NCI-H1436 treated with DMSO at 0.1 percent for 48 hours (cell line): Measurements from ENCODE around the gene AGMO.

Experiments
- DNase-seq: peaks from one replicate; lab custom pipeline; 2025; lab: John Stamatoyannopoulos, UW

Gene AGMO

DNA sequence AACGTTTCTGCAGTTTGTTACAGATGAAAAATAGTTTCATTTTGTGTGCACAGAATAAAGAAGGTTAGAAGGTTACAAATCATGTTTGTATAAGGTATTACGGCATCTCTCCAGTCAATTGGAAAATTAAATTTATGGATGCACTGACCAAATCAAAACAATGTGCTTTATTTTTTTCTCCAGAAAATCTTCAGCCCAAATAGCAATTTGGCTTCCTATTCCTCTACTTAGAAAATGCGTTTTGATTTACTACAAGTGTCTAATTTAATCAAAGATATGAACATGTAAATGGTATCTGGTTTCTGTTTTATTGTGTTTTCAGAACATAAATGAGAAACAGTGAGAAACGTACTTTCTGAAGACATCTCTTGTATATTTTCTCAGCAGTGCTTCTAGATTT, 63.4 kb downstream of the AGMO start:
- DNase-seq, result no peak

DNA sequence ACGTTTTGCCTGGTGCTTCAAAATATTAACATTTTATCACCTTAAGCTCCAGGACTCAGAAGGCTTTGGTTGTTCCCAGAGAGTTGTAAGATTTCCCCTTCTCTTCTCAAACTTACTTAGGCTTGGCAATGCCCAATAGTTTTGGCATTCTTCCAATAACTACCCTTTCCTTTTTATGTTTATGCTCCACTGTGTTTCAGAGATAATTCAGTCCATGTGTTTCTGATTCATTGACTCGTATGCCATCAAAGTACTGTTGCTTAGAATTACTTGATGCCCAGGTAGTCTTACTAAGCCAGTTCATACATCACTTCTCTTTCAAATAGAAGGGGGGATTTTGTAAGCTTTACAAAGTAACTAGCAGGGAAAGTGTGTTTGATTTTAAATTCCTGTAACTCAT, 66.6 kb downstream of the AGMO start:
- no peak for DNase-seq

DNA sequence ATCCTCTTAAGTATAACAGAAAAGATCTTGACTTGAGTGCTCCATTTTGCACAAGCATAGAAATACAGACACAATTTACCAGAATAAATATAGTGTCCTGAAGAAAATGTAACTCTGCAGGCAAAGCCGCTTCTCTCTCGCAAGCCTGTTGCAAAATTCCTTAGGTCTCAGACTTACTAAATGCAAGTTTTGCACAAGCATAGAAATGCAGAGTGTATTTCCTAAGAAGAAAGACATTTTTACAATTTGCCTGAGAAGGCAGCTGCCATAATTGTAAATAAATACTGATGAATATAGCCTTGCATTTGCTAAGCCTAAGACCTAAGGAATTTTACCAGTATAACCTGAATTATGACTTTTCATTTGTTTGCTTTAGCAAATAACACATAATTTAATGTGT, 67.1 kb downstream of the AGMO start:
- no peak for DNase-seq

DNA sequence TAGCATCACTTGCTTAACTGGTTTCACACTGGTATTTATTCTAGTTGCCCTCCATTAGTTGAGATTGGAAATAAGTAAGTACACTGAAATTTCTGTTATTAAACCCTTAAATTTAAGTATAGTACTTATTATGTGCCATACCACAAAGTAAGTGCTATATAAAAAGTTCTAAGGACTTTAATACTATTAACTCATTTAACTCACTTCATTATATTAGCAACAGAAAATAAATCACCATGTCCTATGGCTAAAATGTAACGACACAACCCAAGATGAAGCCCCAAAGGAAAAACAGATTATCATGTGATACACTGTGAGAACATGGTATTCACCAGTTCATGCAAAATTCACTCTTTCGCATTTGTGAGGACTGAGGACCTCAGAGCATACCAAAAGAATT, 70.5 kb downstream of the AGMO start:
- DNase-seq, result no peak

DNA sequence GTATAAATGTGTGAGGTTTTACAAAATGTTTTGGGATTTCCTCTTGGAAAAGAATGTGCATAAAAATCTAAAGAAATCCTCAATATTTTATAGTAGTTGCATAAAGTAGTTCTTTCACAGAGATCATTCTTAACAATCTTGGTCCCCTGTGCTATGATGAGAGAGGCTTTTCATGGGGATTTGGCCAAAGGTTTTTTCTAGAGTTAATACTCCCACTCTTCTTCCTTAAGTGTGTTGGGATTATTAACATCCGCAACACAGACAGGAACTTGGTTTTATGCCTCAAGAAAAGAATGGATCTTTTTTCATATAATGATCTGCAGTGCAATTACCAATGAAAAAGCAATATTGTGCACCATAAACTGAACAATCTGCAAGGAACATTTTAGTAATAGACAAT, 71.5 kb downstream of the AGMO start:
- no peak for DNase-seq

DNA sequence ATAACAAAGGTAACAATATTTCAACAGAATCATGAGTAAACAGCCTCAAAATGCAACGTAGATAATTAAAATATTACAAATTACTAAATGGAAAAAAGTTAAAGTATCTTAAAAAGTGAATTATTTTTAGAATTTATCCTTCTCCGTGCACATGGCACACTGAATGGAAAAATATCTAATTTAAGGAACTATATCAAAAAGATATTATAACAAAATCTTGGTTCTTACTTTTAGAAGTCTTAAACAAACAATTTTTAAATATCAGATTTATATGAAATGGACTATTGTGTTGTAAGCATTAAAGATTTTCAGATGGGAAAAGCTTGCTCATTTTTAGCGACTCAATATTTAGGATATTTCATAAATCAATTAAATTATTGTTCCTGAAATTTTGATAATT, 72.0 kb downstream of the AGMO start:
- no peak for DNase-seq

DNA sequence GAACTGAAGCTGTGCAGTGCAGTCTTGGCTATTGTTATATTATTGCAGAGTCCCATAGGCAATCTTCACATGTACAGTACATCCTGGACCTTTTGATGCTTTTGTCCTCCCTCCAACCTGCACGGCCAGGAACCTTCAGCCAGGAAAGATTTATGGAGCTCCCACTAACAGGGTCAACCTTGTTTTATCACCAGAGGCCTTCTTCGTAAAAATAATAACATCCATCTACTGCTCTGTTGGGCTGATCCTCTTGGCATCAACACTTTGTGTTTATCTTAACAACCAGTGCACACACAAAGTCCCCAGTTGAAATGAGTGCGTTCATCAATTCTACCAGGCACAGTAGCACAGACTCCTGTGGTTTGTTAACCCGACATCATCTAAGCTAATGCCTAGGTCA, 72.4 kb downstream of the AGMO start:
- DNase-seq, result no peak

DNA sequence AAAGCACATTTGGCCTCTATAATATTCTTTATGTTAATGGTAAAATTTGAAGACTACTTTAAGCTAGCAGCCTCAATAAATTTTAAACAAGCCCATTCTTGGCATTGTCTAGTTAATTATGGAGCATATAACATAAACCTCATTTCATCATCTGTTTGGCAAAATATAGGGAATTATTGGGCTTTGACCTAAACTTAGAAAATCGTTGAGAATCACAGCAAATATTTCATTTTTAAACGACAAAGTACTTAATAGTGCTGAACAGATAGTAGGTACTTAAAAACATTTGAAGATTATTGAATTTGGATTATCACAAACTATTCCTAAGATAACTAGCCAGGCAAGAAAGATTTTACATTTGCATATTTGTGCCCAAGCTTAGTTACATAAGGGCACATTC, 73.4 kb downstream of the AGMO start:
- DNase-seq, result no peak

DNA sequence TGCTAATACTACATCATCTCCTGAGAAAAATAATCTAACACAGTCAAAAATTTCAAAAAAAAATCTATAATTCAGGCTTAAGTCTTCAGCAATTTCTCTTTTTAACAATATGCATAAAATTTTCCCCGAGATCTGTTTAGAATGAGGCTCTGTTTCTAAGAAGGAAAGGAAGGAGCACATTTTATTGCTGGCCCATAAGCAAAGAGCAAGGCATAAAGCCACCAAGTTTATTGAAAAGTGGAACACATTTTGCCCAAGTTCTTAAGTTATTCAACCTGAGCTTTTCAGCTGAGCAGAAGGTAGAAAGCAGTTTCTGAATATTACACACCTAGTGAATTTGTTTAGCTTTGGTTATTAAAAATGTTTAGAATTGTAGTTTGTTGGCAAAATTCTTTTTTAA, 73.9 kb downstream of the AGMO start:
- no peak for DNase-seq

DNA sequence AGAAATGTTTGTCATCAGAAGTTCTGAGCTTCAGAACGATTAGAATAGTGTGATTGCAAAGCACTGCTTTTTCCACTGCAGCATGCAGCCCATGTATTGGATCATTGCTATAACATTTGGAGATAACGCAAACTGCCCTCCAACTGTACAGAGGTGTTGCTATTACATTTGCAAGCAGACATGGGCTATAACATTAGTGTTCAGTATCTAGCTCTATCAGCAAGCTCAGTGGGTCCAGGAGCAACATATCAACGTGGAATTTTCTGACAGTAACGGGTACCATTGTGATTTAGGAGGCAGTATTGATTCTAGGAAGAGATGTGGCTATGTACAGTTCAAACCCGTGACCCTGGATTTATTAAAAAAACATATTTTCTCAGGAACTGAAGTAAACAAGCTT, 75.8 kb downstream of the AGMO start:
- DNase-seq, result no peak

DNA sequence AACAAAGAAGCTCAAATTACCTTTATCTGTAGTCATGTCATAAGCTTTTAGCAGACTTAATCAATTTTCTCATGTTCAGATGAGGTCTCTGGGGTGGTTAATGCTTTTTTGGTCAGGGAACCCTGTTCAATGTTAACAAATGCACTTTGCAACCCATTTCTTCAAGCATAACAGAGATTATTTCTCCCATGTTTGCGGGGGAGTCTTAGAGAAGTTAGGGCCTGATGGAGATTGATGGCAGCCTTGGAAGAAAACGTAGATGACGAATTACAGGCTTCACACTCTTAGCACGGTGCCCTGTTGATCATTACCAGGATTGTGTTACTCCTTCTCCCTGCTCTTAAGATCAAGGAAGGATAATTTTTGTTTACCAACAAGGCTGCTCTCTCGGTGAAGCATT, 76.4 kb downstream of the AGMO start:
- DNase-seq, result no peak

DNA sequence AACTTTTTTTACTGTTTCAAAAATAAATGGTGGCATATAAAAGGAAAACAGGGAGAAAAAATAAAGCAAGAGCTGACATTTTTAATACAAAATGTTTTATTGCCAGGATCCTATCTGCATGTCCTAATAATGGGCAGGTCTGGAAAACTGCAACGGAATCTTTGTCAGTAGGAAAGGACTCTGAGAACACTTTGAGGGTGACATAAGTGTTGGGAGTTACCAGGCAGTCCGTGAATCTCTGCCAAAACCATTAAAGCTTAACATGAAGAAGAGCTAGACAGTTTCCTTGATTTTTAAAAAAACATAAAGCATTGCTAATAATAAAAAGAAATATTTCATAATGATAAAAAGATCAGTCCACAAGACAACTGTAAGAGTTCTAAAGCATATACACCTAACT, 80.7 kb downstream of the AGMO start:
- no peak for DNase-seq

DNA sequence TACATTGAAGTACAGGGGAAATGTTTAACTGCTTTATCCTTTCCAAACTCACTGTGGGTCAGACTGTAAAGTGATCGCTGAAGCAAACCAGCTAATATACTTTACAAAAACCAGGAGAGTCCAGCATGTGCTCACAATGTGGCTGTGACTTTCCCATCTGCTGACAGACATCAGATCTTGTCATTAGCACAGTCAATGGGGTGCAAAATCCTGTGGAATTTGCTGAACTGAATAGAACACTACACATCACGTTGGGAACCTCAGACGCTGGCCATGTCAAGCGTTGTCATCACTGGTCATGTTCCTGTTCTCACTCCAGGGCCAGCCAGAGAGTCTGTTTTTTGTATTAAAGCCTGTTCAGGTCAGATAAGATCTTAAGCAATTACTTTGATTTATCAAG, 83.4 kb downstream of the AGMO start:
- no peak for DNase-seq

DNA sequence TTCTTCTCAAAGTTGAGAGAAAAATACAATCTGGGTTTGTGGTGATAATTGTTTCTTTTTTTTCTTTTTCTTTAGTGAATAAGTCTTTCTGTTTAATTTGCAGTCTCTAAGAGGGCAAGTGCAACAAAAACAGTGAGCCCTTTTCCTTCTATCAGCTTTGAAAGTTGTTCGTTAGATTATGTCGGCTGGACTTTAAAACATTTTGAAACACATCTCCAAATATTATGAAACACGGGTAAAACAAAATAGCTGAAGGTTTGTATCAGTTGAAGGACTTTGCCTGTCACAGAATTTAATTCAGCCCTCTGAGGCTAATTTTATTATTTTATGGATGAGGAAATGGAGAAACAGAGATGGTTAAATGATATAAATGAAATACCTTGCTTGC, 85.3 kb downstream of the AGMO start:
- no peak for DNase-seq

DNA sequence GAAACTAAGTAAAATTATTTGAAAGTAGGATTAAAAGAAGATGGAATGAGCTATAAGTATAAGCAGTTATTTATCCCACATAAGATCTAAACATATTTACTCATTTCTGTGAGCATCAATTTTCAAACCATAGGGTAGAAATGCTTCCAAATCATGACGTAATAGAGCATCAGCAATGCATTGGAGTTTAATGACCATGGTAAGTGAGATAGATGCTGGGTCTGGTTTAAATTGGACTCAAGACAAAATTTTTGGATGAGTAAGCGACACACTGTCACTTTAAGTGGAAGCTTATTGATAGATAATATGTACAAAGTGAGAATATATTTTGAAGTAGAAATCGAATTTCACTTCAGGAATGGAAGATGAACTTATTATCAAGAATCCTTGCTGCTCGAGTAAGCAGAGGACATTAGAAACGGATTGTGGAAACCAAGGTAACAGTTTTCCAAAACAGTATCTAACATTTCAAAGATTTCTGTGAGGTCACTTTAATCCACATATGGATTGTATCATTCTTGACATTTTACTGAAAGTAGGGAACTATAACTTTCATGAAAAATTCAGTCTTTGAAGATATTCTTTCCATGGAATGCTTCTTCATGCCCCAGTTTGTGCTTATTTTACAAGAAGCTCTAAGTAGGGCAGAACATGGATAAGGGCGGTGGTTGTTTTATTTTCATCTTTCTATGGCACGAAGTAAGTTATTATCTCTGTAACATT, 85.8 kb downstream of the AGMO start:
- no peak for DNase-seq

DNA sequence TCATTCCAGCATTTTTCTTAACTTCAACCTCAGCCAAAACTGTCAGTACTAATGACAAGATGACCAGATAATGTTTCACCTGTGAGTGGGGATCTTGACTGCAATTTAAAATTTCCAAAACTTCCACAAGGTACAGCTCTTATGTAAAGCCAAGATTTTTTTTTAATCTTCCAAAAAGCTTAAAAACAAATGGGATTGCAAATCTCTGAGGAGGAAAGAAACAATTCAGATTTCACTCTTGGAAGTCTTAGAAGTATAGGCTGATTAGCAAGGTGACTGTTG, 90.2 kb downstream of the AGMO start:
- DNase-seq, result no peak

DNA sequence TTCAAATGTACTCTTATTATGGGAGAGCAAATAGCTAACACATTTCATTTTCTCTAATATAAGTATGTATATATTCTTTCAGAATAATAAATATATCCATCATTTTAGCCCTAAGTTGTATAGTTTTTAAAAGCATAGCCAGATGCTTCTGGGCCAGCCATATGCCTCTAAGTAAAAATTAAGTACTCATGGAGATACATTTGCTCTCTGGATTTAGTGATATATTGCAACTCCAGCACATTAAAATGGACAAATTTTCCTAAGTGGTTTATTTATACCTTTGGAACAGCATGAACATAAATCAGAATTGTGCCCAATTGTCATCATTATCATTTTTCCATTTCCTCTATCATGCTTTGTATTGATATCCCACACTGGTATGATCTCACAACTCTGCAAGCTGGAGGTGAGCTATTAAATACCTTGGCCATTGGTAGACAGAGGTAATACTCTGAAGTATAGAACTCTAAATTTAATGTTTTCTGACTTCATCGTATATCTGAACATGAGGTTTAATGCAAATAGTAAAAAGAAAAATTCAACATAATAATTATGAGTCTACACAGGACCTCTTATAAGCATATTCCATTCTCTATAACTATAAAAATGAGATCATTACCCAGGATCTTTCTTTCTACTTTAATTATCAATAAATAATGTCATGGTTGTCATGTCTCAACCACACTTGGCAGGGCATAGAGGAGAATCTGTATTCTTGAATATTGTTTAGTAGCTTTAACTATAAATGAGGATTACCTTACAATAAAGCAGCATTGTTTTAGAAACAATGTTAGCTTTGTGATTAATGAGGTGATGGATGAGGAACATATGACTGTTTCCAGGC, 90.8 kb downstream of the AGMO start:
- no peak for DNase-seq

DNA sequence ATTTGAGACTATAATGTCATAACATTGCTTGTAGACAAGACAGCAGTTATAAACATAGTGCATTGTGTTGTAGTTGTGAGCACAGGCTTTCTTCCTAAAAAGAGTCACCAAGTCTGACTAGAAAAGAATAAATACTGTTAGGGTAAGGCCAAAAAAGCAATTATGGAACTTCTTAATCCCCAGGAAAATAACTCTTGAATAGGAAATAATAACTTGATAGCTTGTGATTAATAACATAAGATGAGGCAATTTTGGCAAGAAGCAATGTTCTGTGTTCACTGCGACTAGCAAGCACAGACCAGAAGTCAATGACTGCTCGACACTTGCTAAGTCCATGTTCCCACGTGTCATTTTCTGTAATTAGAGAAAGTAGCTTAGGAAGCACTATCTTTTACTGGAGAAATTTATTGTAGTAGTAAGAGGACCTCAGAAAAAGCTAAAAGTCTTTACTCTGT, 97.1 kb downstream of the AGMO start:
- DNase-seq, result no peak

DNA sequence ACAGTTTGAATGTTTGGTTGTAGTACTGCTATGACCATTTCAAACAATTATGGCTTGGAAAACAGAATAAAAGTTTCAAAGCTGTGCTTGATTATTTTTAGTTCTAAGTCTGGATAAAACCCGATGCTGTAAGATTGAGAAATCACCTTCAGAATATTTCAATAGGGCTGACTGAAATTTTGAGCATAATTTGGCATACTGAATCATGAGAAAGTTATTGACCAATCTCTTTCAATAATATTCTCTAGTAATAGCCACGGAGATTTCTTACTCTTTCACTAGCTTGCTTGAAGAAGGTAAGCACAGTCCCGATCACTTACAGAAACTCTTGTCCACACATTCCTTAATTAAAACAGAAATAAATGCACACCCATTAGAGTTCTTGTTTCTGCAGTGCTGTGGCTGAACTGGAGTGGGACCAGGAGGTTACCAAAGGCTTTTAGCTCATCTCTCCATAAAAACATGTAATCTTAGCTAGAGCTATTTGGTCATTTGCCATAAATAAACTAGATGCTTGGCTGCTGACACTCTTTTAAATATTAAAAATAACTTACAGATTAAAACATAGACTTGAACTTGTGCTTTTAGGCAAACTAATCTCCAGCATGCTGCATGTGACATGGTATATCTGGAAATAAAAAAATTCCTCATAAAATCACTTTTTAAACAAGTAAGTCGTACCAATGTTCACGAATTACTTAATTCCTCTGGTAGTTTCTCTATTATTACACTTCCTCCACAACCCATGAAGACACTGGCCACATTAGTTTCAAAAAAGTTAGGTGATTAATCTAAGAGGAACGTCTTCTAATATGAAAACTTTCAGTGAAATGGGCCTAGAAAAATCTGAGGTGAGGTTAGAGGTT, 97.8 kb downstream of the AGMO start:
- DNase-seq, result no peak

DNA sequence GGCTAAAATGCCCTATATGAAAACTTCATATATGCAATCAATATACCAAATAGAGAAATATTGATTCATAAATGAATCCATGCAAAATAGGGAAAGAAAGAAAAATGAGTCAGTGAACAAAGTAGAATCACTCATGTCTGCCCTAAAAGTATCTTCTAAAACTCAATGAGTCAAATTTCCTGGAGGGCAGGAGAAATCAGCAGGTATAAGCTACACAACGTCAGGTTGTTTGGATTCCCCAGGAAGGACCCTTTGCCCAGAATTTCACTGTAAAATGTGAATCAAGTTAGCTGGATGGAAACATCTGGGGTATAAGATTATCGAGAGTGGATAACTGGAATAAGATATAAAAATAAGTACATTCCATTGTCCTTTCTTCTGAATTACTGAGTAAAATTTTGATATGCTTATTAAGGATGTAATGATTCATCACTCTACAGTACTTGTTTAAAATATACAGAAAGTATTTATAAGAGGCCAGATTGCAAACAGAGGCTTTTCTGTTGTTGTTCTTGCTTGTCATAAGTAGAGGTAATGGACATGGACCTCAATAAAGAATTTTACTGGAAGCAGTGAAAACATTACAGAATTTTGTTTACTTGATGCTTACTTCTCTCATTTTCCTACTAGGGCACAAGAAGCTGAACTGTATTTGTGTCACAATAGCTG, 99.0 kb downstream of the AGMO start:
- no peak for DNase-seq

DNA sequence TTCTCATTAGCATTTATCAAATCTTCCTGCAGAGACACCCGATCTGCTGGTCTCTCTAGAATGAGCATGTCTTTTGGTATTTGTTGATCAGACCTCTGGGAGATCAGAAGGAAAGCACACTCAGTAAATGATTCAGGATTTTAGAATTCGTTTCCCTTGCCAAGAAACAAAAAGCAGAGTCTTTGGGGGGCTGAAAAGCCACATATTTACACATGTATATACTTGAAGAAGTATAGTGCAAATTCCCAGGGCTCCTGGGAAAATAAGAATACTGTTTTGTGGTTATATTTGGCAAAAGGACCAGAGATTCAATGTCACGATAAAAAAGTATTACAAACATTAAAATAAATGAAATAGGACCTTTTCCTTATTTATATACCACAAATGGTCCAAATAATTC, 100.2 kb downstream of the AGMO start:
- no peak for DNase-seq

DNA sequence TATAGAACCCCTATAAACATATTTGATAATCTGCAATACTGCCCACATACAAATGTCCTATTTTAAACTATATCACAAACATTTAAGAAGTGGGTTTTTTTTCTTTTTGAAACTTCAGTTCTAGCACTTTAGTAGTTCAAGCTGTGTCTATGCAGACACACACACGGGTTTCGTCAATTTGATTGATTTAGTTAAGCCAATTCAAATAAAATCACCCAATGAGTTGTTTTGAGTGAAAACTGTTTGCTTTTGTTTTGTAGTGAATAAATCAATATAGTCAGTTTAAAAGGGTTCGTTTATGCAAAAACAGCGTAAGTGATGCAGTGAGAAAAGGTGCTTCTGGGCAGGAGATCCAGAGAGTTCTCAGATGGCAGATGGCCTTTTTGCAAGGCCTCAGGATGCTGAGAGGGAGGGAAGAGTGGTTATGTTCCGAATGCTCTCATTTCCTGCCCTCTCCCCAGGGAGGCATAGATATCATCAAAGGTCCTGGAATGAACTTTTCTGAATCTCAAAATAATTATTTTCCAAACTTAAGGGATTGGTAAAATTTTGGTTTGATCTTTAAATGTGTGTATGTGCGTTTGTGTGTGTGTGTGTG, 102.7 kb downstream of the AGMO start:
- DNase-seq, result no peak
